Panc1 (cell line): Measurements from ENCODE around the gene KCNMA1. TPM values are rescaled to one million over a fixed set of nuclear protein-coding genes. Genes with fewer than 3 reads are reported as not detected.

Source experiments
- ATAC-seq: fragments of 200-7000 bp; cut with Tn5 transposase; 2 replicates; pipeline ENCODE4 v1.9.1; 2020; ENCODE audit warnings: mild to moderate bottlenecking, moderate library complexity
- BruUV-seq: library from RNA; stranded (reverse); fragments of 400-500 nt; replicated peaks from 2 replicates; lab custom pipeline; 2021; lab: Mats Ljungman, UMichigan
- CTCF ChIA-PET: fragments of 300-600 bp; sonication (Branson Sonifier 250); formaldehyde crosslinking; loops from one replicate; lab custom pipeline; 2022; ENCODE audit warnings: antibody characterized with exemption; lab: Charles Lee
- POLR2A ChIA-PET: fragments of 300-600 bp; sonication (Branson Sonifier 250); formaldehyde crosslinking; loops from one replicate; lab custom pipeline; 2022; ENCODE audit warnings: antibody characterized with exemption; lab: Charles Lee
- DNase-seq: peaks from one replicate; pipeline ENCODE4 v3.0.0-alpha.2; 2010; ENCODE audit warnings: low read depth, low spot score
- H3K27ac ChIP-seq: 2 replicates; pipeline ENCODE4 v1.5.1; 2011; ENCODE audit warnings: mild to moderate bottlenecking, low read length, inconsistent platforms
- H3K27me3 ChIP-seq: fragments of 200-500 bp; sonication (Bioruptor generic); 2 replicates; pipeline ENCODE4 v1.6.0; 2014; ENCODE audit warnings: low read length, inconsistent platforms; ENCODE audit not compliant: control insufficient read depth, insufficient read depth
- H3K36me3 ChIP-seq: fragments of 200-500 bp; sonication (Bioruptor generic); 2 replicates; pipeline ENCODE4 v1.5.1; 2014; ENCODE audit warnings: inconsistent platforms, mild to moderate bottlenecking, low read length, moderate library complexity; ENCODE audit not compliant: control insufficient read depth, insufficient read depth
- H3K4me1 ChIP-seq: 2 replicates; pipeline ENCODE4 v1.5.1; 2011; ENCODE audit warnings: inconsistent platforms, mild to moderate bottlenecking, low read length, moderate library complexity; ENCODE audit not compliant: control insufficient read depth, insufficient read depth
- H3K4me3 ChIP-seq, 2 experiments: 2 replicates each; pipeline ENCODE4 v1.5.1; 2011 to 2012; ENCODE audit warnings: low read depth in 2 of 2, low read length in 2 of 2, mild to moderate bottlenecking in 2 of 2, inconsistent platforms in 1 of 2, moderate library complexity in 1 of 2
- H3K9me3 ChIP-seq: fragments of 200-500 bp; sonication (Bioruptor generic); 2 replicates; pipeline ENCODE4 v1.5.1; 2014; ENCODE audit warnings: low read depth, mild to moderate bottlenecking, inconsistent platforms, low read length, moderate library complexity; ENCODE audit not compliant: control insufficient read depth, insufficient read depth
- CTCF ChIP-seq: fragments of 450-650 bp; IDR thresholded peaks from 2 replicates; pipeline ENCODE4 v1.5.1; 2017; ENCODE audit warnings: mild to moderate bottlenecking
- POLR2AphosphoS5 ChIP-seq: IDR thresholded peaks from 2 replicates; pipeline ENCODE4 v1.6.1; 2012; ENCODE audit warnings: mild to moderate bottlenecking, low read depth, low read length, moderate library complexity
- REST ChIP-seq, 2 experiments: IDR thresholded peaks; 2 replicates each; pipeline ENCODE4 v1.6.1; 2011 to 2012; ENCODE audit warnings: low read depth in 2 of 2, control low read depth in 1 of 2, low read length in 1 of 2, mild to moderate bottlenecking in 1 of 2, moderate library complexity in 1 of 2; ENCODE audit not compliant: insufficient read depth in 1 of 2
- SIN3A ChIP-seq: IDR thresholded peaks from 2 replicates; pipeline ENCODE4 v1.6.1; 2012; ENCODE audit warnings: low read depth, mild to moderate bottlenecking, low read length, moderate library complexity, borderline replicate concordance; ENCODE audit not compliant: insufficient read depth
- TCF7L2 ChIP-seq: IDR thresholded peaks from 2 replicates; pipeline ENCODE4 v1.6.1; 2011; ENCODE audit warnings: mild to moderate bottlenecking, low read depth, low read length, inconsistent platforms
- in situ Hi-C: cut with HindIII; loops from 2 replicates; pipeline ENCODE4 v1.10.0; 2016; ENCODE audit warnings: low sequenced_read_pairs, low pct_unique_long_range_greater_than_20kb
- intact Hi-C: fragments of 100-400 bp; cut with micrococcal nuclease; formaldehyde crosslinking; loops from one replicate; pipeline ENCODE4 v1.10.0; 2022; ENCODE audit not compliant: unreplicated experiment
- total RNA-seq: library from RNA; stranded (reverse); gene quantifications from one replicate; pipeline ENCODE4 v1.2.1, GENCODE V29; 2021; ENCODE audit not compliant: unreplicated experiment

The KCNMA1 gene
- total RNA-seq, 1 experiment from 2014 or later, result 91.9 TPM

GRCh38 chr10:77553966-77554365 lies 83.6 kb downstream of the KCNMA1 start:
- BruUV-seq, result no TSS peak
- ChIA-PET POLR2A (no interaction called here), CTCF (interaction anchor here (0.7 kb wide), 1 partner anchor 28 kb away, joined by 5 read pairs; no protein-coding TSS in a partner anchor)

GRCh38 chr10:77553311-77553710 lies 84.3 kb downstream of the KCNMA1 start:
- ATAC-seq (no peak), DNase-seq (no peak)
- Histone ChIP-seq H3K27me3 (no peaks in the 10 kb centered on the region), H3K4me1 (peaks cover 29% of the 10 kb centered on the region), H3K4me3 (no peak overlapping the region), H3K36me3 (no peaks in the 10 kb centered on the region), H3K27ac (no peak overlapping the region), H3K9me3 (no peaks in the 10 kb centered on the region)
- ChIA-PET POLR2A (interaction anchor here (0.7 kb wide), 1 partner anchor 86 kb away, joined by 3 read pairs; no protein-coding TSS in a partner anchor), CTCF (no interaction called here)
- TF ChIP-seq REST (IDR thresholded peaks at IDR 0.05; ENCODE audit: insufficient read depth in 1 of 2, low read depth in 2 of 2, low read length in 1 of 2) (no peak), POLR2AphosphoS5 (no peak), TCF7L2 (no peak), CTCF (no peak), SIN3A (no peak)
- no TSS peak for BruUV-seq
- in situ Hi-C loops (no loop called here), intact Hi-C loops (no loop called here)

More at GRCh38 chr10:77553966-77554365, 83.6 kb downstream of the KCNMA1 start:
- H3K27ac ChIP-seq, result no peak overlapping the region
- in situ Hi-C loops (no loop called here), intact Hi-C loops (no loop called here)
- H3K27me3 ChIP-seq, result no peaks in the 10 kb centered on the region
- H3K36me3 ChIP-seq, result no peaks in the 10 kb centered on the region
- TF ChIP-seq REST (IDR thresholded peaks at IDR 0.05; ENCODE audit: insufficient read depth in 1 of 2, low read depth in 2 of 2, low read length in 1 of 2), result no peak
- DNase-seq, result no peak
- peaks cover 33% of the 10 kb centered on the region for H3K4me1 ChIP-seq
- ATAC-seq, result no peak
- no peak overlapping the region for H3K4me3 ChIP-seq
- no peaks in the 10 kb centered on the region for H3K9me3 ChIP-seq
